Measurements from ENCODE around the gene PEX5L. TPM values are rescaled to one million over a fixed set of nuclear protein-coding genes. Genes with fewer than 3 reads are reported as not detected.

Gene PEX5L
- polyA plus RNA-seq, 1 experiment, result not detected

GRCh38 chr3:179955809-179956208, 80.9 kb downstream of the PEX5L start:
- Histone ChIP-seq H3K36me3 (ENCODE audit: control insufficient read depth, insufficient read depth, low read length) (no peaks in the 10 kb centered on the region), H3K4me3 (ENCODE audit: low read depth, low read length) (no peak overlapping the region), H3K27me3 (ENCODE audit: control insufficient read depth, insufficient read depth, low read length) (no peaks in the 10 kb centered on the region)
- CTCF ChIA-PET, result interaction anchor here (1.0 kb wide), 1 partner anchor 27 kb away, joined by 6 read pairs; no protein-coding TSS in a partner anchor
- POLR2A ChIA-PET, result no interaction called here
- no peak for DNase-seq (ENCODE audit: low read depth)
- no peak for TF ChIP-seq CTCF (IDR thresholded peaks at IDR 0.05; ENCODE audit: insufficient read depth, low read depth, low read length)

GRCh38 chr3:179955286-179955685, 81.5 kb downstream of the PEX5L start:
- CTCF ChIA-PET, result interaction anchor here (1.0 kb wide), 1 partner anchor 26 kb away, joined by 6 read pairs; no protein-coding TSS in a partner anchor
- Histone ChIP-seq H3K36me3 (ENCODE audit: control insufficient read depth, insufficient read depth, low read length) (no peaks in the 10 kb centered on the region), H3K27me3 (ENCODE audit: control insufficient read depth, insufficient read depth, low read length) (no peaks in the 10 kb centered on the region), H3K4me3 (ENCODE audit: low read depth, low read length) (no peak overlapping the region)
- TF ChIP-seq CTCF (IDR thresholded peaks at IDR 0.05; ENCODE audit: insufficient read depth, low read depth, low read length), result no peak
- no peak for DNase-seq (ENCODE audit: low read depth)
- POLR2A ChIA-PET, result no interaction called here

GRCh38 chr3:179953993-179954870, 82.5 kb downstream of the PEX5L start:
- ChIA-PET CTCF (interaction anchor here (0.8 kb wide), 1 partner anchor 25 kb away, joined by 3 read pairs; no protein-coding TSS in a partner anchor), POLR2A (no interaction called here)
- DNase-seq (ENCODE audit: low read depth), result no peak
- TF ChIP-seq CTCF (IDR thresholded peaks at IDR 0.05; ENCODE audit: insufficient read depth, low read depth, low read length), result no peak
- Histone ChIP-seq H3K27me3 (ENCODE audit: control insufficient read depth, insufficient read depth, low read length) (no peaks in the 10 kb centered on the region), H3K4me3 (ENCODE audit: low read depth, low read length) (no peak overlapping the region), H3K36me3 (ENCODE audit: control insufficient read depth, insufficient read depth, low read length) (no peaks in the 10 kb centered on the region)

- Histone ChIP-seq H3K36me3 (ENCODE audit: control insufficient read depth, insufficient read depth, low read length) (no peaks in the 10 kb centered on the region), H3K27me3 (ENCODE audit: control insufficient read depth, insufficient read depth, low read length) (no peaks in the 10 kb centered on the region), H3K4me3 (ENCODE audit: low read depth, low read length) (no peak overlapping the region)
- no peak for TF ChIP-seq CTCF (IDR thresholded peaks at IDR 0.05; ENCODE audit: insufficient read depth, low read depth, low read length)
- CTCF ChIA-PET, result no interaction called here
- POLR2A ChIA-PET, result no interaction called here
- no peak for DNase-seq (ENCODE audit: low read depth)
Observed at GRCh38 chr3:179950840-179951239, 85.9 kb downstream of the PEX5L start.

GRCh38 chr3:179949869-179950268, 86.9 kb downstream of the PEX5L start:
- H3K4me3 ChIP-seq (ENCODE audit: low read depth, low read length), result no peak overlapping the region
- DNase-seq (ENCODE audit: low read depth), result no peak
- ChIA-PET CTCF (no interaction called here), POLR2A (no interaction called here)
- no peak for TF ChIP-seq CTCF (IDR thresholded peaks at IDR 0.05; ENCODE audit: insufficient read depth, low read depth, low read length)
- no peaks in the 10 kb centered on the region for H3K36me3 ChIP-seq (ENCODE audit: control insufficient read depth, insufficient read depth, low read length)
- no peaks in the 10 kb centered on the region for H3K27me3 ChIP-seq (ENCODE audit: control insufficient read depth, insufficient read depth, low read length)

Data from BJ (cell line).